IMR-90 (cell line): Measurements from ENCODE around the gene CYB5A. TPM values are rescaled to one million over a fixed set of nuclear protein-coding genes. Genes with fewer than 3 reads are reported as not detected.

Experiments
- ATAC-seq: fragments of 200-7000 bp; cut with Tn5 transposase; 2 replicates; pipeline ENCODE4 v1.9.1; 2020; ENCODE audit warnings: low read depth, mild to moderate bottlenecking, moderate library complexity
- BruUV-seq: library from RNA; stranded (reverse); fragments of 400-500 nt; replicated peaks from 2 replicates; lab custom pipeline; 2021; lab: Mats Ljungman, UMichigan
- CTCF ChIA-PET: fragments of 300-600 bp; formaldehyde crosslinking; extraction: SDS; loops from one replicate; lab custom pipeline; 2021; ENCODE audit warnings: antibody characterized with exemption; lab: Yijun Ruan, JAX
- POLR2A ChIA-PET: fragments of 300-600 bp; sonication (Branson Sonifier 250); formaldehyde crosslinking; loops from one replicate; lab custom pipeline; 2022; ENCODE audit warnings: antibody characterized with exemption; ENCODE audit not compliant: unreplicated experiment; lab: Charles Lee
- DNase-seq: peaks from one replicate; pipeline ENCODE4 v3.0.0; 2013
- H2AFZ ChIP-seq: replicated peaks from 2 replicates; pipeline ENCODE3; 2013; ENCODE audit warnings: low read length, mild to moderate bottlenecking; ENCODE audit not compliant: poor library complexity
- H2AK5ac ChIP-seq: 2 replicates; pipeline ENCODE4 v1.6.1; 2013; ENCODE audit warnings: low read depth, low read length, inconsistent platforms
- H2AK9ac ChIP-seq: replicated peaks from 2 replicates; pipeline ENCODE3; 2013; ENCODE audit warnings: mild to moderate bottlenecking, low read depth, low read length, moderate library complexity; ENCODE audit not compliant: poor library complexity
- H2BK120ac ChIP-seq: 2 replicates; pipeline ENCODE4 v1.6.1; 2013; ENCODE audit warnings: low read depth, low read length, inconsistent platforms
- H2BK15ac ChIP-seq: 3 replicates; pipeline ENCODE4 v1.6.1; 2013; ENCODE audit warnings: low read depth, low read length, inconsistent platforms
- H2BK20ac ChIP-seq: 2 replicates; pipeline ENCODE4 v1.6.1; 2013; ENCODE audit warnings: low read depth, mild to moderate bottlenecking, inconsistent platforms, low read length, moderate library complexity
- H2BK5ac ChIP-seq: 2 replicates; pipeline ENCODE4 v1.6.1; 2013; ENCODE audit warnings: mild to moderate bottlenecking, low read depth, low read length, inconsistent platforms; ENCODE audit not compliant: poor library complexity, severe bottlenecking
- H3K14ac ChIP-seq: replicated peaks from 2 replicates; pipeline ENCODE4 v1.6.1; 2013; ENCODE audit warnings: low read depth, low read length, inconsistent platforms
- H3K18ac ChIP-seq: 2 replicates; pipeline ENCODE4 v1.6.1; 2013; ENCODE audit warnings: low read depth, low read length, control low read depth
- H3K23ac ChIP-seq: 2 replicates; pipeline ENCODE4 v1.6.1; 2013; ENCODE audit warnings: low read depth, low read length, inconsistent platforms
- H3K27ac ChIP-seq: 2 replicates; pipeline ENCODE4 v1.5.1; 2013; ENCODE audit warnings: mild to moderate bottlenecking, control low read depth, low read length; ENCODE audit not compliant: insufficient read depth
- H3K27me3 ChIP-seq: 2 replicates; pipeline ENCODE4 v1.6.1; 2013; ENCODE audit warnings: low read length; ENCODE audit not compliant: control insufficient read depth, insufficient read depth
- H3K36me3 ChIP-seq: 2 replicates; pipeline ENCODE4 v1.6.1; 2013; ENCODE audit warnings: low read length, mixed read lengths; ENCODE audit not compliant: control insufficient read depth, insufficient read depth
- H3K4ac ChIP-seq: 2 replicates; pipeline ENCODE4 v1.6.1; 2013; ENCODE audit warnings: low read depth, low read length, inconsistent platforms
- H3K4me1 ChIP-seq: 2 replicates; pipeline ENCODE4 v1.6.1; 2013; ENCODE audit warnings: low read length, mixed read lengths; ENCODE audit not compliant: control insufficient read depth, insufficient read depth
- H3K4me2 ChIP-seq: 2 replicates; pipeline ENCODE4 v1.6.1; 2013; ENCODE audit warnings: low read depth, mild to moderate bottlenecking, control low read depth, low read length, moderate library complexity
- H3K4me3 ChIP-seq: 2 replicates; pipeline ENCODE4 v1.5.1; 2013; ENCODE audit warnings: low read depth, mild to moderate bottlenecking, control low read depth, low read length, moderate library complexity; ENCODE audit not compliant: insufficient read depth
- H3K56ac ChIP-seq: 2 replicates; pipeline ENCODE4 v1.6.1; 2013; ENCODE audit warnings: low read length, inconsistent platforms; ENCODE audit not compliant: insufficient read depth; ENCODE audit errors: extremely low read depth
- H3K79me1 ChIP-seq, 2 experiments: 2 replicates each; pipeline ENCODE4 v1.6.1; 2013; ENCODE audit warnings: low read length in 2 of 2, inconsistent platforms in 1 of 2, low read depth in 1 of 2
- H3K9ac ChIP-seq: 2 replicates; pipeline ENCODE4 v1.6.1; 2013; ENCODE audit warnings: low read depth, low read length, control low read depth
- H3K9me1 ChIP-seq: 2 replicates; pipeline ENCODE4 v1.6.1; 2013; ENCODE audit warnings: low read length, inconsistent platforms; ENCODE audit not compliant: insufficient read depth
- H3K9me3 ChIP-seq: 2 replicates; pipeline ENCODE4 v1.6.1; 2013; ENCODE audit warnings: low read length; ENCODE audit not compliant: control insufficient read depth, insufficient read depth
- H4K20me1 ChIP-seq: 2 replicates; pipeline ENCODE4 v1.6.1; 2013; ENCODE audit warnings: low read length, inconsistent platforms; ENCODE audit not compliant: insufficient read depth
- H4K5ac ChIP-seq: 2 replicates; pipeline ENCODE4 v1.6.1; 2013; ENCODE audit warnings: mild to moderate bottlenecking, low read depth, low read length, control low read depth
- H4K8ac ChIP-seq, 2 experiments: 2 replicates each; pipeline ENCODE4 v1.6.1; 2013; ENCODE audit warnings: low read depth in 2 of 2, low read length in 2 of 2, control low read depth in 1 of 2, inconsistent platforms in 1 of 2
- H4K91ac ChIP-seq: 2 replicates; pipeline ENCODE4 v1.6.1; 2013; ENCODE audit warnings: low read depth, low read length, inconsistent platforms; ENCODE audit not compliant: insufficient read depth
- BHLHE40 ChIP-seq: fragments of 150-350 bp; IDR thresholded peaks from 2 replicates; pipeline ENCODE4 v1.6.1; 2016; ENCODE audit warnings: mild to moderate bottlenecking, low read depth, low read length
- CEBPB ChIP-seq: IDR thresholded peaks from 2 replicates; pipeline ENCODE4 v1.6.1; 2012; ENCODE audit warnings: low read depth, low read length, improper control_type of control experiment
- CHD1 ChIP-seq: IDR thresholded peaks from 2 replicates; pipeline ENCODE4 v1.6.1; 2012; ENCODE audit warnings: low read depth, low read length, improper control_type of control experiment
- FOS ChIP-seq: fragments of 150-350 bp; IDR thresholded peaks from 2 replicates; pipeline ENCODE4 v1.6.1; 2016; ENCODE audit warnings: low read depth, low read length
- MAFK ChIP-seq: IDR thresholded peaks from 2 replicates; pipeline ENCODE4 v1.6.1; 2012; ENCODE audit warnings: low read depth, low read length, improper control_type of control experiment
- MAZ ChIP-seq: IDR thresholded peaks from 2 replicates; pipeline ENCODE4 v1.6.1; 2012; ENCODE audit warnings: low read depth, mild to moderate bottlenecking, low read length, improper control_type of control experiment, moderate library complexity, borderline replicate concordance
- MXI1 ChIP-seq: IDR thresholded peaks from 2 replicates; pipeline ENCODE4 v1.6.1; 2012; ENCODE audit warnings: low read depth, mild to moderate bottlenecking, low read length, moderate library complexity, borderline replicate concordance
- NFE2L2 ChIP-seq: fragments of 150-350 bp; IDR thresholded peaks from 2 replicates; pipeline ENCODE4 v1.6.1; 2016; ENCODE audit warnings: low read depth, mild to moderate bottlenecking, low read length
- POLR2A ChIP-seq: IDR thresholded peaks from 2 replicates; pipeline ENCODE4 v1.6.1; 2012; ENCODE audit warnings: mild to moderate bottlenecking, low read depth, low read length
- RAD21 ChIP-seq: IDR thresholded peaks from 2 replicates; pipeline ENCODE4 v1.6.1; 2012; ENCODE audit warnings: low read length, improper control_type of control experiment
- RCOR1 ChIP-seq: IDR thresholded peaks from 2 replicates; pipeline ENCODE4 v1.6.1; 2012; ENCODE audit warnings: mild to moderate bottlenecking, low read length, improper control_type of control experiment; ENCODE audit not compliant: insufficient replicate concordance
- RFX5 ChIP-seq: IDR thresholded peaks from 2 replicates; pipeline ENCODE4 v1.8.0; 2012; ENCODE audit warnings: low read depth, mild to moderate bottlenecking, low read length, moderate library complexity
- SMC3 ChIP-seq: fragments of 150-350 bp; IDR thresholded peaks from 2 replicates; pipeline ENCODE4 v1.6.1; 2016; ENCODE audit warnings: low read depth, mild to moderate bottlenecking, antibody characterized with exemption, low read length, moderate library complexity
- WGBS, 2 experiments: methylation state at CpG; one replicate each; pipeline versions ENCODE4 v1.1.5 to v1.1.7; 2013; ENCODE audit warnings: missing lambda C conversion rate in 2 of 2; ENCODE audit not compliant: insufficient read length in 1 of 2; ENCODE audit errors: extremely low coverage in 2 of 2; 5-methylcytosine and 5-hydroxymethylcytosine counted together
- dilution Hi-C: fragments of 300-500 bp; cut with HindIII; formaldehyde crosslinking; loops from one replicate; pipeline ENCODE4 v1.14.3; 2018; ENCODE audit warnings: low sequenced_read_pairs; ENCODE audit not compliant: unreplicated experiment
- in situ Hi-C: fragments of 300-500 bp; cut with MboI; formaldehyde crosslinking; loops from 3 replicates; pipeline ENCODE4 v1.14.3; 2019; ENCODE audit warnings: low sequenced_read_pairs, inconsistent platforms, mixed read lengths
- intact Hi-C: fragments of 100-400 bp; cut with micrococcal nuclease; formaldehyde crosslinking; loops from 2 replicates; pipeline ENCODE4 v1.10.0; 2022
- polyA plus RNA-seq, 3 experiments: library from polyadenylated mRNA; depleted of rRNA; stranded (reverse); fragments of >200 nt; gene quantifications; 2 replicates each; pipeline ENCODE4 v1.2.3, GENCODE V29; 2012; ENCODE audit warnings: low replicate concordance in 1 of 3
- total RNA-seq: library from RNA; depleted of rRNA; stranded (reverse); fragments of >200 nt; gene quantifications from 2 replicates; pipeline ENCODE4 v1.2.3, GENCODE V29; 2012
- TF ChIP-seq, protein P1 (sequence below): fragments of 150-350 bp; IDR thresholded peaks from 2 replicates; pipeline ENCODE4 v1.6.1; 2017; ENCODE audit warnings: mild to moderate bottlenecking, antibody characterized with exemption, low read length, low read depth
- TF ChIP-seq, protein P2 (sequence below): conservative IDR thresholded peaks from 2 replicates; pipeline ENCODE4 v1.5.1; 2012; ENCODE audit warnings: mild to moderate bottlenecking, low read depth, low read length, improper control_type of control experiment
- TF ChIP-seq, protein P3 (sequence below): fragments of 150-350 bp; IDR thresholded peaks from 2 replicates; pipeline ENCODE4 v1.6.1; 2016; ENCODE audit warnings: low read depth, mild to moderate bottlenecking, low read length, moderate library complexity, borderline replicate concordance

The CYB5A gene
- total and polyA plus RNA-seq, 2 of the 4 experiments (the other 2 are of a cell fraction) = 13.4 to 47.9 TPM

DNA sequence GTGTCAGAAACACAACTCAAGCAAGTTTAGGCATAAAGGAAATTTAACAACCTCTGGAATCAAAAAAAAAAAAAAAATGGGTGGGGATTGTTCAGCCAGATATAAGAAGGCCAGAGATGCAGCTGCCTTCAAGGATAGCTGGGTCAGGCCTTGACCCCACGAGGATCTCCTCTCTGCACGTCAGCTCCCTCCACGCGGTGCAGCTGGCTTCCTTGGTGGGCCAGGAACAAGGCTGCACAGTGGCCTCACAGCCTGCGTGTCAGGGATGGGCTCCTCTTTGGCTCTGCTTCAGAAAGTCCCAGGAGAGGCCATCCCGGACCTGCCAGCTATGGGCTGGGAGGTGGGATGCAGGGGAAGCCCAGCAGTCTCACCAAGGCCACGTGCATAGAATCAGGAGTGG is 88.0 kb downstream of the CYB5A start:
- H3K27me3 ChIP-seq = peaks cover 25% of the 10 kb centered on the region
- no peak overlapping the region for H4K91ac ChIP-seq
- dilution Hi-C loops (no loop called here), intact Hi-C loops (no loop called here), in situ Hi-C loops (loop anchor here (25.0 kb wide), 1 partner anchor 358 kb away; no protein-coding TSS in a partner anchor)
- no peaks in the 10 kb centered on the region for H3K9me1 ChIP-seq
- H2BK20ac ChIP-seq = no peak overlapping the region
- no peak overlapping the region for H3K4ac ChIP-seq
- H3K9me3 ChIP-seq = no peaks in the 10 kb centered on the region
- no peak overlapping the region for H3K14ac ChIP-seq
- no peak overlapping the region for H3K56ac ChIP-seq
- BruUV-seq = no TSS peak
- no peaks in the 10 kb centered on the region for H4K20me1 ChIP-seq
- no peak overlapping the region for H3K4me2 ChIP-seq
- ChIA-PET CTCF (interaction anchor here (1.2 kb wide), 1 partner anchor 138 kb away, joined by 5 read pairs; no protein-coding TSS in a partner anchor), POLR2A (no interaction called here)
- 28% methylated on average over 5 of the region's 7 CpGs; no CpG with 5 or more reads in 1 of the 2 experiments for WGBS, 2 experiments
- H3K79me1 ChIP-seq = no peaks in the 10 kb centered on the region
- H3K27ac ChIP-seq = no peak overlapping the region
- no peaks in the 10 kb centered on the region for H3K4me1 ChIP-seq
- no peak overlapping the region for H2BK5ac ChIP-seq
- no peak overlapping the region for H2AFZ ChIP-seq
- no peak overlapping the region for H4K5ac ChIP-seq
- no peak overlapping the region for H3K23ac ChIP-seq
- H3K4me3 ChIP-seq = no peak overlapping the region
- no peak overlapping the region for H3K18ac ChIP-seq
- TF ChIP-seq CEBPB = no peak
- no peak for TF ChIP-seq MAZ
- TF ChIP-seq NFE2L2 = no peak
- no peak for TF ChIP-seq SMC3
- TF ChIP-seq RFX5 = no peak
- no peak for TF ChIP-seq RAD21
- TF ChIP-seq, protein P1, sequence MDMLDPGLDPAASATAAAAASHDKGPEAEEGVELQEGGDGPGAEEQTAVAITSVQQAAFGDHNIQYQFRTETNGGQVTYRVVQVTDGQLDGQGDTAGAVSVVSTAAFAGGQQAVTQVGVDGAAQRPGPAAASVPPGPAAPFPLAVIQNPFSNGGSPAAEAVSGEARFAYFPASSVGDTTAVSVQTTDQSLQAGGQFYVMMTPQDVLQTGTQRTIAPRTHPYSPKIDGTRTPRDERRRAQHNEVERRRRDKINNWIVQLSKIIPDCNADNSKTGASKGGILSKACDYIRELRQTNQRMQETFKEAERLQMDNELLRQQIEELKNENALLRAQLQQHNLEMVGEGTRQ = no peak
- TF ChIP-seq CHD1 = no peak
- TF ChIP-seq, protein P2, sequence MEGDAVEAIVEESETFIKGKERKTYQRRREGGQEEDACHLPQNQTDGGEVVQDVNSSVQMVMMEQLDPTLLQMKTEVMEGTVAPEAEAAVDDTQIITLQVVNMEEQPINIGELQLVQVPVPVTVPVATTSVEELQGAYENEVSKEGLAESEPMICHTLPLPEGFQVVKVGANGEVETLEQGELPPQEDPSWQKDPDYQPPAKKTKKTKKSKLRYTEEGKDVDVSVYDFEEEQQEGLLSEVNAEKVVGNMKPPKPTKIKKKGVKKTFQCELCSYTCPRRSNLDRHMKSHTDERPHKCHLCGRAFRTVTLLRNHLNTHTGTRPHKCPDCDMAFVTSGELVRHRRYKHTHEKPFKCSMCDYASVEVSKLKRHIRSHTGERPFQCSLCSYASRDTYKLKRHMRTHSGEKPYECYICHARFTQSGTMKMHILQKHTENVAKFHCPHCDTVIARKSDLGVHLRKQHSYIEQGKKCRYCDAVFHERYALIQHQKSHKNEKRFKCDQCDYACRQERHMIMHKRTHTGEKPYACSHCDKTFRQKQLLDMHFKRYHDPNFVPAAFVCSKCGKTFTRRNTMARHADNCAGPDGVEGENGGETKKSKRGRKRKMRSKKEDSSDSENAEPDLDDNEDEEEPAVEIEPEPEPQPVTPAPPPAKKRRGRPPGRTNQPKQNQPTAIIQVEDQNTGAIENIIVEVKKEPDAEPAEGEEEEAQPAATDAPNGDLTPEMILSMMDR = no peak
- TF ChIP-seq RCOR1 = no peak
- TF ChIP-seq, protein P3, sequence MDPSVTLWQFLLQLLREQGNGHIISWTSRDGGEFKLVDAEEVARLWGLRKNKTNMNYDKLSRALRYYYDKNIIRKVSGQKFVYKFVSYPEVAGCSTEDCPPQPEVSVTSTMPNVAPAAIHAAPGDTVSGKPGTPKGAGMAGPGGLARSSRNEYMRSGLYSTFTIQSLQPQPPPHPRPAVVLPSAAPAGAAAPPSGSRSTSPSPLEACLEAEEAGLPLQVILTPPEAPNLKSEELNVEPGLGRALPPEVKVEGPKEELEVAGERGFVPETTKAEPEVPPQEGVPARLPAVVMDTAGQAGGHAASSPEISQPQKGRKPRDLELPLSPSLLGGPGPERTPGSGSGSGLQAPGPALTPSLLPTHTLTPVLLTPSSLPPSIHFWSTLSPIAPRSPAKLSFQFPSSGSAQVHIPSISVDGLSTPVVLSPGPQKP = no peak
- no peak for TF ChIP-seq MXI1
- no peak for TF ChIP-seq POLR2A
- TF ChIP-seq MAFK = no peak
- no peak for TF ChIP-seq FOS
- no peak for TF ChIP-seq BHLHE40
- no peak overlapping the region for H4K8ac ChIP-seq
- no peak for DNase-seq
- H3K36me3 ChIP-seq = no peaks in the 10 kb centered on the region
- H2BK120ac ChIP-seq = no peak overlapping the region
- H2AK9ac ChIP-seq = no peak overlapping the region
- no peak overlapping the region for H2BK15ac ChIP-seq
- H3K9ac ChIP-seq = no peak overlapping the region
- no peak overlapping the region for H2AK5ac ChIP-seq
- ATAC-seq = no peak
